Pancreas (tissue), 10 donors: Measurements from ENCODE around the gene TSPAN8. TPM values are rescaled to one million over a fixed set of nuclear protein-coding genes. Genes with fewer than 3 reads are reported as not detected.
"Not testable (repeated sequence)": the region's sequence is repeated elsewhere in the genome, so short reads cannot be mapped to it uniquely, and the experiment has no call there.

Source experiments
- ATAC-seq, 4 donors: fragments of 200-7000 bp; cut with Tn5 transposase; one replicate each; pipeline versions ENCODE4 v1.8.0 to v1.9.1; 2020; ENCODE audit warnings: mild to moderate bottlenecking in 4 of 4, moderate library complexity in 4 of 4
- DNase-seq, 6 donors: peaks; one replicate each; pipeline ENCODE4 v3.0.0-alpha.2; 2020
- FAIRE-seq: peaks from 2 replicates; lab custom pipeline; 2012; peaks lifted over from hg19 to GRCh38; lab: Jason Lieb, UNC
- H3K27ac ChIP-seq, 4 donors: fragments of 200-600 bp; sonication (generic); 1 replicate in 3 of 4; 2 replicates in 1 of 4; pipeline versions ENCODE4 v1.5.0 to v1.8.0; 2020
- H3K27me3 ChIP-seq, 4 donors: fragments of 200-600 bp; one replicate each; pipeline ENCODE4 v1.8.0; 2021
- H3K36me3 ChIP-seq, 3 donors: fragments of 200-600 bp; sonication (generic) in 1 of 3; one replicate each; pipeline versions ENCODE4 v1.5.0 to v1.8.0; 2020 to 2021
- H3K4me1 ChIP-seq, 3 donors: fragments of 200-600 bp; one replicate each; pipeline ENCODE4 v1.8.0; 2021
- H3K4me3 ChIP-seq, 4 donors: fragments of 200-600 bp; sonication (generic) in 2 of 4; one replicate each; pipeline versions ENCODE4 v1.5.0 to v1.8.0; 2020 to 2021
- H3K9me3 ChIP-seq, 4 donors: fragments of 200-600 bp; one replicate each; pipeline ENCODE4 v1.8.0; 2021
- WGBS, 2 donors: extraction: QIAGEN DNeasy Blood & Tissue Kit; methylation state at CpG; one replicate each; pipeline ENCODE4 v1.1.7; 2013; 5-methylcytosine and 5-hydroxymethylcytosine counted together
- intact Hi-C, 3 donors: fragments of 100-400 bp; cut with DNase I; formaldehyde crosslinking; loops; one replicate each; pipeline versions ENCODE4 v1.11.1 to v1.14.2; 2022
- polyA plus RNA-seq, 2 donors: library from polyadenylated mRNA; stranded (reverse); fragments of 200-250 nt; gene quantifications; one replicate each; pipeline ENCODE4 v1.2.3, GENCODE V29; 2013
- total RNA-seq, 6 donors: library from RNA; stranded (reverse); fragmentation: NEBNext Ultra II Directional in 4 of 6; extraction: Animal tissue kit (Norgen Biotek cat#: 25700) in 4 of 6; gene quantifications; one replicate each; pipeline versions ENCODE4 v1.2.1 to v1.2.4, GENCODE V29; 2021 to 2023
- TF ChIP-seq, protein P1 (sequence below), 4 donors: fragments of 200-600 bp; sonication (generic) in 3 of 4; IDR thresholded peaks; one replicate each; pipeline versions ENCODE4 v1.5.0 to v1.8.0; 2021; ENCODE audit warnings: antibody characterized with exemption in 4 of 4
- donor health status: healthy with polysubstance abuse.
- donor health status: DM: no; HTN: no; CAD: no; lungs with moderate emphysema.
- donor health status: DM: no; HTN: no; CAD: no.
- donor health status: control.
- donor health status: control.
- donor health status: Bipolar disorder and iron deficiency.
- donor health status: DM: yes; HTN: yes; CAD: no.
- donor health status: DM: no; HTN: no; CAD: no.
- donor health status: DM: no; HTN: no; CAD: no.
- donor health status: DM: yes; HTN: yes; CAD: no.

TSPAN8 gene
- total and polyA plus RNA-seq, 8 donors, result 21.8 to 95.9 (median 32.1) TPM

- Histone ChIP-seq H3K27me3 (no peaks in the 10 kb centered on the region), H3K9me3 (no peaks in the 10 kb centered on the region), H3K4me3 (no peak overlapping the region), H3K27ac (no peak overlapping the region), H3K4me1 (peaks cover 4 to 45% (median 39%) of the 10 kb centered on the region in 3 donors), H3K36me3 (no peaks in the 10 kb centered on the region)
- no peak for ATAC-seq
- peak in 1 of 6 donors; percentile 65 for DNase-seq
- WGBS, 2 donors, result 97% methylated on average over 31 to 34 of the region's 34 CpGs
- intact Hi-C loops, result no loop called here
- TF ChIP-seq, protein P1, sequence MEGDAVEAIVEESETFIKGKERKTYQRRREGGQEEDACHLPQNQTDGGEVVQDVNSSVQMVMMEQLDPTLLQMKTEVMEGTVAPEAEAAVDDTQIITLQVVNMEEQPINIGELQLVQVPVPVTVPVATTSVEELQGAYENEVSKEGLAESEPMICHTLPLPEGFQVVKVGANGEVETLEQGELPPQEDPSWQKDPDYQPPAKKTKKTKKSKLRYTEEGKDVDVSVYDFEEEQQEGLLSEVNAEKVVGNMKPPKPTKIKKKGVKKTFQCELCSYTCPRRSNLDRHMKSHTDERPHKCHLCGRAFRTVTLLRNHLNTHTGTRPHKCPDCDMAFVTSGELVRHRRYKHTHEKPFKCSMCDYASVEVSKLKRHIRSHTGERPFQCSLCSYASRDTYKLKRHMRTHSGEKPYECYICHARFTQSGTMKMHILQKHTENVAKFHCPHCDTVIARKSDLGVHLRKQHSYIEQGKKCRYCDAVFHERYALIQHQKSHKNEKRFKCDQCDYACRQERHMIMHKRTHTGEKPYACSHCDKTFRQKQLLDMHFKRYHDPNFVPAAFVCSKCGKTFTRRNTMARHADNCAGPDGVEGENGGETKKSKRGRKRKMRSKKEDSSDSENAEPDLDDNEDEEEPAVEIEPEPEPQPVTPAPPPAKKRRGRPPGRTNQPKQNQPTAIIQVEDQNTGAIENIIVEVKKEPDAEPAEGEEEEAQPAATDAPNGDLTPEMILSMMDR (IDR thresholded peaks at IDR 0.05), result no peak
- no peak for FAIRE-seq
Observed at GRCh38 chr12:71166280-71166679, 8.5 kb upstream of the TSPAN8 start.

DNA sequence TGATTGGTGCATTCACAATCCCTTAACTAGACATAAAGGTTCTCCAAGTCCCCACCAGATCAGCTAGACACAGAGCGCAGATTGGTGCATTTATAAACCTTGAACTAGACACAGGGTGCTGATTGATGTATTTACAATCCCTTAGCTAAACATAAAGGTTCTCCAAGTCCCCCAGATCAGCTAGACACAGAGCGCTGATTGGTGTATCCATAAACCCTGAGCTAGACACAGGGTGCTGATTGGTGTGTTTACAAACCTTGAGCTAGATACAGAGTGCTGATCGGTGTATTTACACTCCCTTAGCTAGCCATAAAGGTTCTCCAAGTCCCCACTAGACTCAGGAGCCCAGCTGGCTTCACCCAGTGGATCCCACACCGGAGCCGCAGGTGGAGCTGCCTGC, 8.0 kb upstream of the TSPAN8 start:
- H3K27me3 ChIP-seq, intact Hi-C loops, H3K4me3 ChIP-seq, H3K27ac ChIP-seq, FAIRE-seq, H3K36me3 ChIP-seq, ATAC-seq, H3K9me3 ChIP-seq, DNase-seq: not testable (repeated sequence)
- 64 to 70% methylated on average over 5 of the region's 5 CpGs for WGBS, 2 donors
- H3K4me1 ChIP-seq, result peaks cover 4 to 50% (median 44%) of the 10 kb centered on the region in 3 donors

- WGBS, 2 donors, result 86 to 89% methylated on average over 5 of the region's 5 CpGs
- TF ChIP-seq, protein P1 (IDR thresholded peaks at IDR 0.05), result no peak
- H3K4me1 ChIP-seq, result peaks cover 4 to 54% (median 46%) of the 10 kb centered on the region in 3 donors
- H3K27ac ChIP-seq, result peak overlapping the region; percentile 23 to 77 (median 40)
- no peaks in the 10 kb centered on the region for H3K9me3 ChIP-seq
- FAIRE-seq (peak; percentile 17), ATAC-seq (peak in 1 of 4 donors; percentile 2), DNase-seq (no peak)
- H3K36me3 ChIP-seq, result no peaks in the 10 kb centered on the region
- intact Hi-C loops, result no loop called here
- no peaks in the 10 kb centered on the region for H3K27me3 ChIP-seq
- no peak overlapping the region for H3K4me3 ChIP-seq
Observed at GRCh38 chr12:71164568-71165197, 6.9 kb upstream of the TSPAN8 start.

GRCh38 chr12:71164166-71164565, 6.4 kb upstream of the TSPAN8 start:
- Histone ChIP-seq H3K4me1 (peaks cover 4 to 56% (median 46%) of the 10 kb centered on the region in 3 donors), H3K27me3 (no peaks in the 10 kb centered on the region), H3K27ac (peak overlapping the region; percentile 23 to 77 (median 40)), H3K9me3 (peaks cover 0 to 2% (median 0%) of the 10 kb centered on the region in 4 donors), H3K4me3 (no peak overlapping the region), H3K36me3 (no peaks in the 10 kb centered on the region)
- no peak for ATAC-seq
- DNase-seq, result no peak
- WGBS, 2 donors, result 39 to 44% methylated on average over 5 of the region's 5 CpGs
- intact Hi-C loops, result no loop called here
- TF ChIP-seq, protein P1 (IDR thresholded peaks at IDR 0.05), result no peak
- FAIRE-seq, result no peak

DNA sequence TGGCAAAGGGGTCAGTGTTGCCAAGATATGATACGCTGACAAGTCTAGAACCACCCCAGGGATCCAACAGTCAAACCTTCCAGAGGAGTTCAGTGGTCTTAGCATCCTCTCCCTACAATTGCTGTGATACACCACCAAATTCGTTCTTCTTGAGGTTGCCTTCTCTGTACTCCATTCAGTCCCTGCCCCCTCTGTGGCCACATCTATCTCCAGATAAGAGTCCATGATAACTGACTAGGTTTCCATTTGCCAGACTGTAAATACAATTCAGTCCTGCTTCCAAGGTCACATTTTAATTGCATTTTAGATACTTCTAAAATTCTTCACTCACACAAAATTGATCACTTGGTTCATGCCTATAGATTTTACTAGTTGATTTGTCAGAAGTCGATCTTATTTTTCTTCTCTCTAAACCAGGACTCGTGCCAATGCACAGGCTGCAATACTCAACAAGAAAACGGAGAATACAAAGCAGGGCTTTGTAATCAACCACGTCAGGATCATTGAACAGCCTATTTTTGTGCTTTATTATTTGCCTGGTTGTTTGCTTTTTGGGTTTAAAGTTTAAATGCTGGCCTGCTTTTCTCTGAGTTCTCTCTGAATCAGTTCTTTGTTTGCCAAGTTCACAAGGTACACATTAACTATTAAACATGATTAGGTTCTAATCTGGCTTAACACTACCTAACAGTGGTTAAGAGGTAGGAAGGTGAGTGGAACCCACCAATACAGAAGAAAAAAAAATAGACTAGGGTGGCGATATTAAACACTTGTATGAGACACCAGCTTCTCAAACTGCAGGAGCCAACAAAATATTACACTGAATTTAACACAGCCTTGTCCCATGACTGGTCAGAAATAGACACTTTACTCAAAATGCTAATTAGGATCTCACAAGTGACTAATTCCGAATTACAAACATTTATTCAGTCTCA, 5.3 kb upstream of the TSPAN8 start:
- TF ChIP-seq, protein P1 (IDR thresholded peaks at IDR 0.05), result no peak
- no peaks in the 10 kb centered on the region for H3K36me3 ChIP-seq
- intact Hi-C loops, result no loop called here
- FAIRE-seq (peak; percentile 23), ATAC-seq (peak; percentile 80 to 85 (median 83)), DNase-seq (peak in 2 of 6 donors; percentile 29 to 43)
- H3K9me3 ChIP-seq, result peaks cover 0 to 3% (median 0%) of the 10 kb centered on the region in 4 donors
- peaks cover 4 to 67% (median 53%) of the 10 kb centered on the region in 3 donors for H3K4me1 ChIP-seq
- peak overlapping the region in 1 of 4 donors; percentile 14 for H3K4me3 ChIP-seq
- no peaks in the 10 kb centered on the region for H3K27me3 ChIP-seq
- 13% methylated on average over 8 of the region's 8 CpGs for WGBS, 2 donors
- H3K27ac ChIP-seq, result peak overlapping the region in 3 of 4 donors; percentile 28 to 77 (median 44)
